HG03558 (cell line): ENCODE results near the gene DEFB127.
"Not testable (repeated sequence)": the region's sequence is repeated elsewhere in the genome, so short reads cannot be mapped to it uniquely, and the experiment has no call there.

Source experiments
- ATAC-seq: cut with Tn5 transposase; IDR thresholded peaks from one replicate; pipeline ENCODE4 v1.9.1; 2021; ENCODE audit warnings: moderate number of reproducible peaks; ENCODE audit not compliant: unreplicated experiment; ENCODE audit errors: extremely low read depth

Gene DEFB127, protein sequence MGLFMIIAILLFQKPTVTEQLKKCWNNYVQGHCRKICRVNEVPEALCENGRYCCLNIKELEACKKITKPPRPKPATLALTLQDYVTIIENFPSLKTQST

DNA sequence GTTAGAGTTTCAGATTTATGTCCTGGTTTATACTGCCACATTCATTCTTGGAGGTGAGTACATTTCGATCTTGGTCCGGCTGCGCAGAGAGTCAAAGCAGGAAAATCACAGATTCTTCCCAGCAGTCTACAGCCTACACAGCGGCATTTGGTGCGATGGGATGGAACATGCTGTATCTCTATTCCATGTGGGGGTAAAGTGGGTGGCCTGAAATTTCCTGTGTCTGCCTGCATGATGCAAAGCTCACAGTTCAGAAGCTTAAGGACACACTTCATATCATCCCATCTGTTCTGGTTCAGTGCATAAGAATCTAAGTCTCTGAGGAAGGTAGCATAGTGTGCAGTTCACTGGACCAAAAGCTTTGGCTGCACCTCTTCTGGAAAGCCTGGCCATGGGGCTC, at the start of gene DEFB127:
Gene DEFB127, plus strand, starts transcription at position 301 of the 400 bp plus-strand sequence. Its CDS starts 91 bp downstream, at position 392.
- ATAC-seq: no peak

DNA sequence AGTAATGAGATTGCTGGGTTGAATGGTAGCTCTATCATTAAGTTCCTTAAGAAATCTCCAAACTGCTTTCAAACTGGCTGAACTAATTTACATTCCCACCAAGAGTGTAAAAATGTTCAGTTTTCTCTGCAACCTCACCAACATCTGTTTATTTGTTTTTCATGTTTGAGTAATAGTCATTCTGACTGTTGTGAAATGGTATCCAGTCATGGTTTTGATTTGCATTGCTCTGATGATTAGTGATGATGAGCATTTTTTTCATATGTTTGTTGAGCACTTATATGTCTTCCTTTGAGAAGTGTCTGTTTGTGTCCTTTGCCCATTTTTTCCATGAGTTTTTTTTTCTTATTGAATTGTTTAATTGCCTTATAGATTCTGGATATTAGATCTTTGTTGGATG, 44.9 kb upstream of the DEFB127 start:
- no peak for ATAC-seq

DNA sequence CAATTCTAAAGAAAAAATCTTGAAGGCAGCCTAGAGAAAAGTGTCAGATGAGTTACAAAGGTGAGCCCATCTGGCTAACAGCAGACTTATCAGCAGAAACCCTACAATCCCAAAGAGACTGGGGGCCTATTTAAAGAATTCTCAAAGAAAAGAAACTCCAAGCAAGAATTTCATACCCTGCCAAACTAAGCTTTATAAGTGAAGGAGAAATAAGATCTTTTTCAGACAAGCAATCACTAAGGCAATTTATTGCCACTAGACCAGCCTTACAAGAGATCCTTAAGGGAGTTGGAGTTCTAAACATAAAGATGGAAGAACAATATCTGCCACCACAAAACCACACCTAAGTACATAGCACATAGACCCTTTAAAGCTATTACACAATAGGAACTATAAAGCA, 39.7 kb upstream of the DEFB127 start:
- ATAC-seq: no peak

DNA sequence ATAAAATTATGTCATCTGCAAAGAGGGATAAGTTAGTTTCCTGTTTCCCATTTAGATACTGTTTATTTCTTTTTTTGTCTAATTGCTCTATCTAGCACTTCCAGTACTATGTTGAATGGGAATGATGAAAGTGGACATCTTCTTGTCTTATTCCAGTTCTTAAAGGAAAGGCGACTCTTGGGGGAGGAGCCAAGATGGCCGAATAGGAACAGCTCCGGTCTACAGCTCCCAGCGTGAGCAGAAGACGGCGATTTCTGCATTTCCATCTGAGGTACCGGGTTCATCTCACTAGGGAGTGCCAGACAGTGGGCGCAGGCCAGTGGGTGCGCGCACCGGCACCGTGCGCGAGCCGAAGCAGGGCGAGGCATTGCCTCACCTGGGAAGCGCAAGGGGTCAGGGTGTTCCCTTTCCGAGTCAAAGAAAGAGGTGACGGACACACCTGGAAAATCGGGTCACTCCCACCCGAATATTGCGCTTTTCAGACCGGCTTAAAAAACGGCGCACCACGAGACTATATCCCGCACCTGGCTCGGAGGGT, 27.4 kb upstream of the DEFB127 start:
- not testable (repeated sequence) for ATAC-seq

DNA sequence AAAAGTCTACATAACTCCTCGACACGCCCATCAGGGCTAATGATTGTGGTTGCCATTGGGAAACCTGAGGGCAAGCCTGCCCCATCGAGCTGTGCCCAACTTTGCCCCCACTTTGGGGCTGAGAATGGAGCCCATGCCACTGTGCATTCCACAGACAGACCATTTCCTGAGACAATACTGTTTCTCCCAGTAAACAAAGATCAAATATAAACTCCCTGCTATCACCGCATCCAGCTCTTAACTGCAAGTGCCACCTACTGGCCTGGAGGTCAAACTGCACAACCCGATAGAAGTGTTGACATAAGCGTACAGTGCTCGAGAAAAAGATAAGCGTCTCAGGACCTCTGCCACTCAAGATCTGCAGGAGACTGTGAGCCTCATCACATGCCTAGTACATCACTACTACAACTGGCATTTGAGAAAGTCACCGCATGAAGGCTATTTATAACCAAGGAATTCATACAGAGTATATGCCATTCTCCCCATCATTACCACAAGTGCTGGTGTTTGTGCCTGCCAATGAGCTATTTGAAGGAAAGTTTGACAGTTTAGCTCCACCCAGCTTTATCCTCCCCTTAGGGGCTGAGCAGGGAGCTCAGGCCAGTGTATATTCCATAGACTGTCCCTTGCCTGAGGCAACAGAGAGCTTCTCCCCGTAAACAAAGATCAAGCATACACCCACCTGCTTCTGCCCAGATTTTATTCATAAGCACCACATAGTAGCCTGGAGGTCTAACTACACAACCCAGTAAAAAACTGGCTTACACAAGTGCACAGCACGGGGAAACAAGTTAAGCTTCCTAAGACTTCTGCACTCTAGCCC, 19.4 kb upstream of the DEFB127 start:
- ATAC-seq: no peak

DNA sequence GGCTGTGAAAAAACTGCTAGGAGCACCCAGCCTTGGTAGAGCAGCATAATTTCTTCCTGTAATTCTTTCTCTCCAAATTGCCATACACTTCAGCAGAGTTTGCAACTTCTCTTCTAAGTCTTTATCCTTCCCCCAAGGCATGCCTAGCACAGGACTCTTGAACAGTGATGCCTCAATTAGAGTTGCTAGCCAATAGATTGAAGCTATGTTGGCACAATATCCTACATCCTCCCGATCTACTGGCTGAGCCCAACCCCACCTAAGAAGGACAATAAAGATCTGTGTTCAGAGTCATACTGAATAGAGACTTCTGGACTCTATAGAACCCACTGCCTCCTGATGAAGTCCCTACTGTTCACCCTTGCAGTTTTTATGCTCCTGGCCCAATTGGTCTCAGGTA, 15.0 kb upstream of the DEFB127 start, which contains the start of gene DEFB126:
Gene DEFB126, plus strand, starts transcription at position 301 of the 400 bp plus-strand sequence. Its CDS starts 39 bp downstream, at position 340.
- ATAC-seq: no peak

DNA sequence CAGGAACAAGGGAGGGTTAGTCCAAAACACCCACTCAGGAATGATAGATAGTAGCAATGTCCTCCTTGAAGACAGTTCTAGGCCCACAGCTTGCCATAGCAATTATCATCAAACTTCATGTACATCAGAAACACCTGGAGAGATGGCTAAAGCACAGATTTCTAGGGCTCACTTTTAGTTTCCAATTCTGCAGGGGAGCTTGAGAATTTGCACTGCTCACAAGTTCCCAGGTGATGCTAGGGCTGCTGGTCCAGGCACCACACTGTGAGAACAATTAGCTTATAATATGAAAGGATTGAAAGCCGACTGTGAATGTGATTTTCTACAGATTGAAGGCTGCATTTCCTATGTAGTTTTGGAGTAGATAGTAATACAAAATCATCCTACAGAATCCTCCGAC, 11.4 kb upstream of the DEFB127 start:
- no peak for ATAC-seq

DNA sequence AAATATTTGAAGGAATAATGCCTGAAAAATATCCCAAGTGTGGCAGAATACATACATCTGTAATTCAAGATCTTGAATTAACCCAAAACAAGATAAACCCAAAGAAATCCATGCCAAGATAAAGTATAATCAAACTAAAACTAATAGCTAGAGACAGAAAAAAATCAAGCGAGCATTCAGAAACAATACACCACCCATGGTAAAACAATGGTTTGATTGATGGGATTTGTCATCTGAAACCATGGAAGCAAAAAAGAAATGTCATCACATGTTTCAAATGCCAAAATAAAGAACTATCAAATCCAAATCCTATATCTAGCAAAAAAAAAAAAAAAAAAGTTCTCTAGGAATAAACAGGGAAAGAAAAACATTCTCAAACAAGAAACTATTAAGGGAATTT, 5.1 kb upstream of the DEFB127 start:
- ATAC-seq: no peak

DNA sequence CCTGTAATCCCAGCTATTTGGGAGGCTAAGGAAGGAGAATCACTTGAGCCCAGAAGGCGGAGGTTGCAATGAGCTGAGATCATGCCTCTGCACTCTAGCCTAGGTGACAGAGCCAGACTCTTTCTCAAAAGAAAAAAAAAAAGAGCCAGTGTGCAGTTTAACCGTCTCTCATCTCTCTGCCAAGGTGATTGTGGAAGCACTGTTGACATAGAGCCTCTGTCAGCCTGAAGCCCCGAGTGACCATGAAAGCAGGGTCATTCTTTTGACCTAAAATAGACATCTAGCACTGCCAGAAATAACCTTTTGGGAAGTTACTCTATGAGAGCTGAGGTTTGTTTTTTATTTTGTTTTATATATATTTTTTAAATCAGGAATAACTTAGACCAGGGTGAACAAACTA, 7.4 kb downstream of the DEFB127 start:
- ATAC-seq: no peak

DNA sequence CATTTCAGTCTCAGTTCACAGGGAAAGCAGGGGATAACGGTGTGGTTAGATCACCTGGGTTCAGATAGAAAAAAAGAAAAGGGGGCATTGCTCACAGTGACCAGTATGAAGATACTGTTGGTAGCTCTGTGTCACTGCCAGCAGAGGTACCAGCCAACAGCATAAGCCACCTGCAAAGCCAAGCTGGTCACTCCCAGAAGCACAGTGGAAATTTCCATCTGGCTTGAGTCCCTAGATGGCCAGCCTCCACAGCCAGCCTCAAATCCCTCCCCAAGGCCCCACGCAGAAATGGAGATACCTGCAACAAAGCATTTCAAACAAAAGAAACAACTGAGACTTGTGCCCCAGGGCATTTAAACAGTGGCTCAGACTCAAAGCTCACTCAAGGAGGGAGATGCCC, 11.6 kb downstream of the DEFB127 start:
- ATAC-seq: no peak

DNA sequence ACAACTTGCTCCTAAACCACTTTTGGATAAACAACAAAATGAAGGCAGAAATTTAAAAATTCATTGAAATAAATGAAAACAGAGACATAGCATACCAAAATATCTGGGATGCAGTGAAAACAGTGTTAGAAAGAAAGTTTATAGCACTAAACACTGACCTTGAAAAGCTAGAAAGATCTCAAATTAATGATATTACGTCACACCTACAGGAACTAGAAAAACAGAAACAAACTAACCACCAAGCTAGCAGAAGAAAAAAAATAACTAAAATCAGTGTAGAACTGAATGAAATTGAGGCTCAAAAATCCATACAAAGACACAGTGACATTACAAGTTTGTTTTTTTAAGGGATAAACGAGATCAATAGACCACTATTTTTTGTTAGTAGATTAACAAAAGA, 27.0 kb downstream of the DEFB127 start:
- ATAC-seq: no peak

DNA sequence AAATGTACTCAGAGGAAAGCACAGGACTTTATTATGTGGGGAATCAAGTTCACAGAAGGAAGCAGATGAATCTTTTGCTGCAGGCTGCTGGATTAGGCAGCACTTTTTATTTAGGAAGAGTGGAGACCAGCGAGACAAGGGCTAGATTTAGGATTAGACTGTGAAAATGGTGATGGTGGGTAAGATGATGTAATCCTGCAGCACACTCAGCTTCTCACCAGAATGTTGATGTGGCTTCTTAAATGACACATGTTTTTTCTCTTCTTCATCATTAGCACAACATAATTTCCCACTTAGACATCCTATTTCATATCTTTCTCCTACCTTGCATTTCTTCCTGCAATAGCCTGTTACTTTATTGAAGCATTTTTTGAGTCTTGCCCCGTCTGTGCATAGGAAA, 30.5 kb downstream of the DEFB127 start:
- no peak for ATAC-seq

DNA sequence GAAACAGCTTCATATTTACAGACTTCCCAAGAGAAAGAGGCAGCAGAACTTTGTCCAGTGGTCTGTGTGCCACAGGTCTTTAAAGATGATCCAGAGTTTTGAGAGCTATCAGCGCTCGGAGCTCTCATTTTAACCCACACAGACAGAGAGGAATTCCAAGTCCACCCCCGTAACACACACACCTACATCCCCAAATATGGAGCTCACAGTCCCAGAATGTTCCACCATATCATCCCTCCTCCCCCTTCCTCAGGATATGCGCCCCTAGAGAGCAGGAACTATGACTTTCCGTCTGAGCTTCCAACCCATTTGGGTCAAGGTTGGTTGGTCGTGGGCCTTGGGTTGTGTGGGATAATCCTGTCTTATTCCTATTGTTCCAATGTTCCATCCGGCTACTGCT, 32.4 kb downstream of the DEFB127 start, which contains the start of gene DEFB128:
Gene DEFB128, minus strand, starts transcription at position 101 of the 400 bp plus-strand sequence. Its CDS starts 88 bp downstream, at position 13.
- ATAC-seq: no peak

DNA sequence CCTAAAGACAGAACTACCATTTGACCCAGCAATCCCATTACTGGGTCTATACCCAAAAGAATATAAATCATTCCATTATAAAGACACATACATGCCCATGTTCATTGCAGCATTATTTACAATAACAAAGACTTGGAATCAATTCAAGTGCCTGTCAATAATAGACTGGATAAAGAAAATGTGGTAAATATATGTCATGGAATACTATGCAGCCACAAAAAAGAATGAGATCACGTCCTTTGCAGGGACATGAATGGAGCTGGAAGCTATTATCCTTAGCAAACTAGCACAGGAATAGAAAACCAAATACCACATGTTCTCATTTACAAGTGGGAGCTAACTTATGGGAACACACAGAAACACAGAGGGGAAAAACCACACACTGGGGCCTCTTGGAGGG, 41.0 kb downstream of the DEFB127 start:
- no peak for ATAC-seq

DNA sequence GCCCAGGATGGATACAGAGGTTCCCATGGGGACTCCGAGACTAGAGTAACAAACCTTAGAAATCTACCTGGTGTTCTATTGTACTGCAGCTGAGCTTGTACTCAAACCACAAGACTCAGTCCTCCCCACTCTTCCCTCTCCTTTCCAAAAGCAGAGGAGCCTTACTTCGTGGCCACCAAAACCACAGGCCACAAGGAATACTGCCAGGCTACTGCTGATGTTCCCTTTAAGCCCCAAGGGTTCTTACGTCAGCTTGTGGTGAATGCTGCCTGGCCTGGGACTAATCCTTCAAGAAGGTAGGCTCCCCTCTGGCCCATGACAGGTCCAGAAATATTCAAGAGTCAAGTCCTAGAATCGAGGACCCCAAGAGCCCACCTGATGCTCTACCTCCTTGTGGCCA, 42.7 kb downstream of the DEFB127 start:
- no peak for ATAC-seq

DNA sequence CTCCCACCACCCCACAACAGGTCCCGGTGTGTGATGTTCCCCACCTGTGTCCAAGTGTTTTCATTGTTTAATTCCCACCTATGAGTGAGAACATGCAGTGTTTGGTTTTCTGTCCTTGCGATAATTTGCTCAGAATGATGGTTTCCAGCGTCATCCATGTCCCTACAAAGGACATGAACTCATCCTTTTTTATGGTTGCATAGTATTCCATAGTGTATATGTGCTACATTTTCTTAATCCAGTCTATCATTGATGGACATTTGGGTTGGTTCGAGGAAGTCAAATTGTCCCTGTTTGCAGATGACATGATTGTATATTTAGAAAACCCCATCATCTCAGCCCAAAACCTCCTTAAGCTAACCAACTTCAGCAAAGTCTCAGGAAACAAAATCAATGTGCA, 46.4 kb downstream of the DEFB127 start:
- not testable (repeated sequence) for ATAC-seq
